H1 (cell line): ENCODE data around the gene NUFIP2.

Source experiments
- BRCA1 ChIP-seq: IDR thresholded peaks from 2 replicates; pipeline ENCODE4 v1.6.1; 2012; ENCODE audit warnings: low read depth, low read length, improper control_type of control experiment
- CBX5 ChIP-seq: fragments of 300-800, 300-1000 bp; sonication (generic); IDR thresholded peaks from 2 replicates; pipeline ENCODE4 v1.7.1; 2016; ENCODE audit warnings: antibody characterized with exemption, low read length, low read depth
- CTCF ChIP-seq, 3 experiments: IDR thresholded peaks; 1 replicate in 2 of 3; 2 replicates in 1 of 3; pipeline versions ENCODE4 v1.5.1 to v1.6.1; 2011; ENCODE audit warnings: low read length in 3 of 3, mild to moderate bottlenecking in 3 of 3, inconsistent platforms in 2 of 3, low read depth in 1 of 3, moderate library complexity in 1 of 3; ENCODE audit not compliant: insufficient read depth in 1 of 3; ENCODE audit errors: control extremely low read depth in 1 of 3
- GABPA ChIP-seq: IDR thresholded peaks from 2 replicates; pipeline ENCODE4 v1.6.1; 2011; ENCODE audit warnings: mild to moderate bottlenecking, low read length, moderate library complexity, borderline replicate concordance; ENCODE audit not compliant: insufficient read depth
- MAFK ChIP-seq: IDR thresholded peaks from 2 replicates; pipeline ENCODE4 v1.6.1; 2012; ENCODE audit warnings: low read depth, mild to moderate bottlenecking, improper control_type of control experiment, low read length
- MAX ChIP-seq: IDR thresholded peaks from 2 replicates; pipeline ENCODE4 v1.6.1; 2012; ENCODE audit warnings: inconsistent platforms
- NRF1 ChIP-seq: IDR thresholded peaks from 2 replicates; pipeline ENCODE4 v1.6.1; 2011; ENCODE audit warnings: mild to moderate bottlenecking, low read depth, low read length, improper control_type of control experiment
- POLR2A ChIP-seq, 2 experiments: IDR thresholded peaks; 1 replicate in 1 of 2; 2 replicates in 1 of 2; pipeline ENCODE4 v1.6.1; 2011; ENCODE audit warnings: low read depth in 2 of 2, low read length in 2 of 2, mild to moderate bottlenecking in 2 of 2; ENCODE audit errors: control extremely low read depth in 1 of 2
- POLR2AphosphoS5 ChIP-seq: IDR thresholded peaks from 2 replicates; pipeline ENCODE4 v1.6.1; 2011; ENCODE audit warnings: low read depth, low read length
- RFX5 ChIP-seq: IDR thresholded peaks from 2 replicates; pipeline ENCODE4 v1.6.1; 2011; ENCODE audit warnings: low read depth, low read length, improper control_type of control experiment, borderline replicate concordance
- RNF2 ChIP-seq: fragments of 200-900, 300-1000 bp; sonication (generic); IDR thresholded peaks from 2 replicates; pipeline ENCODE4 v1.7.1; 2016; ENCODE audit warnings: borderline replicate concordance, low read depth, mild to moderate bottlenecking, antibody characterized with exemption, low read length; ENCODE audit not compliant: poor library complexity, severe bottlenecking; ENCODE audit errors: missing control alignments

- 0 out of 3 replicates have a peak, but pooled peaks of 1 of the 2 experiments have one; percentile 14 for TF ChIP-seq POLR2A (IDR thresholded peaks at IDR 0.05; ENCODE audit: control extremely low read depth in 1 of 2, low read depth in 2 of 2, low read length in 2 of 2)
- no peak for TF ChIP-seq MAFK
- TF ChIP-seq CTCF (IDR thresholded peaks at IDR 0.05; ENCODE audit: control extremely low read depth in 1 of 3, insufficient read depth in 1 of 3, low read depth in 1 of 3, low read length in 3 of 3): no peak
- no peak; the same call in 1 of the 2 replicates for TF ChIP-seq POLR2AphosphoS5
- no peak for TF ChIP-seq BRCA1
- no peak for TF ChIP-seq RFX5
- TF ChIP-seq CBX5: no peak
- TF ChIP-seq RNF2: no peak
- no peak for TF ChIP-seq NRF1
- no peak for TF ChIP-seq GABPA
- TF ChIP-seq MAX: no peak
Measured at GRCh38 chr17:29292992-29293889, 707 bp downstream of the NUFIP2 start.
